Mammary epithelial cell (primary cell): Measurements from ENCODE around the gene CASZ1.

ENCODE experiments used
- EZH2 ChIP-seq: IDR thresholded peaks from 2 replicates; pipeline ENCODE4 v1.6.1; 2012; ENCODE audit warnings: low read length, inconsistent platforms, borderline replicate concordance
- TF ChIP-seq, protein P1 (sequence below), 2 donors: IDR thresholded peaks in 1 of 2; conservative IDR thresholded peaks in 1 of 2; 2 replicates each; pipeline ENCODE4 v1.5.1; 2011 to 2012; ENCODE audit warnings: inconsistent platforms in 2 of 2, low read length in 2 of 2, mild to moderate bottlenecking in 2 of 2, control low read depth in 1 of 2, low read depth in 1 of 2; ENCODE audit not compliant: insufficient read depth in 1 of 2; ENCODE audit errors: extremely low read depth in 1 of 2

DNA sequence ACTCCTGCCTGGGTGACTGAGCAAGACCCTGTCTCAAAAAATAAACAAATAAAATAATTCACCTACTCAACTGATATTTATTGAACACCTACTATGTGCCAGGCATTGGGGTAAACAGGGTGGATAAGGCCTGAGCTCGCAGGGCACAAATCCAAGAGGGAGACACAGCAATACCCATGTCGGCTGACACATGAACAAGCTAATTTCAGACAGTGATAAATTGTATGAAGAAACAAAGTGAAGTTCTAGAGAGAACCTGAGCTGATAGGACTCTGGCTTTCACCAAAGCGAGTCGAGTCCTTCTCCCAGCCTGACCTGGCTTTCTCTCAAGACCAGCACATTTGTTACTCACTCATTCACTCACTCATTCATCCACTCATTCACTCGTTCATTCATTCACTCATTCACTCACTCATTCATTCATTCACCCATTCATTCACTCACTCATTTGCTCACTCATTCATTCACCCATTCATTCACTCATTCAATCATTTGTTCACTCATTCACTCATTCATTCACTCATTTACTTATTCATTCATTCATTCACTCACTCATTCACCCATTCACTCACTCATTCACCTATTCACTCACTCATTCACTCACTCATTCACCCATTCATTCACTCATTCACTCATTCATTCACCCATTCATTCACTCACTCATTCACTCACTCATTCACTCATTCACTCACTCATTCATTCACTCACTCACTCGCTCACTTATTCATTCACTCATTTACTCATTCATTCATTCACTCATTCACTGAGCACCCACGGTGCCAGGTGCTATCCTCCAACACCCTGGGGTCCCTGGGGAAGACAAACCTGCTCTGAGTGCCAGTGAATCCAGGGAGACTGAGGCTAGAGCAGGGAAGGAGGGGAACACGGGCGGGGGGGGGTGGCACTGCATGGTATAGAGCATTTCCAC lies 37.4 kb upstream of the CASZ1 start:
- TF ChIP-seq, protein P1, sequence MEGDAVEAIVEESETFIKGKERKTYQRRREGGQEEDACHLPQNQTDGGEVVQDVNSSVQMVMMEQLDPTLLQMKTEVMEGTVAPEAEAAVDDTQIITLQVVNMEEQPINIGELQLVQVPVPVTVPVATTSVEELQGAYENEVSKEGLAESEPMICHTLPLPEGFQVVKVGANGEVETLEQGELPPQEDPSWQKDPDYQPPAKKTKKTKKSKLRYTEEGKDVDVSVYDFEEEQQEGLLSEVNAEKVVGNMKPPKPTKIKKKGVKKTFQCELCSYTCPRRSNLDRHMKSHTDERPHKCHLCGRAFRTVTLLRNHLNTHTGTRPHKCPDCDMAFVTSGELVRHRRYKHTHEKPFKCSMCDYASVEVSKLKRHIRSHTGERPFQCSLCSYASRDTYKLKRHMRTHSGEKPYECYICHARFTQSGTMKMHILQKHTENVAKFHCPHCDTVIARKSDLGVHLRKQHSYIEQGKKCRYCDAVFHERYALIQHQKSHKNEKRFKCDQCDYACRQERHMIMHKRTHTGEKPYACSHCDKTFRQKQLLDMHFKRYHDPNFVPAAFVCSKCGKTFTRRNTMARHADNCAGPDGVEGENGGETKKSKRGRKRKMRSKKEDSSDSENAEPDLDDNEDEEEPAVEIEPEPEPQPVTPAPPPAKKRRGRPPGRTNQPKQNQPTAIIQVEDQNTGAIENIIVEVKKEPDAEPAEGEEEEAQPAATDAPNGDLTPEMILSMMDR (conservative IDR thresholded peaks at IDR 0.05 in 1 of 2, IDR thresholded peaks at IDR 0.05 in 1 of 2; ENCODE audit: extremely low read depth in 1 of 2, insufficient read depth in 1 of 2, low read depth in 1 of 2, low read length in 2 of 2): no peak
- no peak for TF ChIP-seq EZH2
